PC-3 (cell line): ENCODE data around the gene DGKI.

ENCODE experiments used
- EZH2phosphoT487 ChIP-seq: fragments of 300-600 bp; sonication (generic); IDR thresholded peaks from 2 replicates; pipeline ENCODE4 v1.6.1; 2018; ENCODE audit warnings: mild to moderate bottlenecking, antibody characterized with exemption, low read length, borderline replicate concordance
- TF ChIP-seq, protein P1 (sequence below): fragments of 300-600 bp; sonication (generic); conservative IDR thresholded peaks from 2 replicates; pipeline ENCODE4 v1.5.1; 2017; ENCODE audit warnings: antibody characterized with exemption, low read depth, mild to moderate bottlenecking, low read length

DNA sequence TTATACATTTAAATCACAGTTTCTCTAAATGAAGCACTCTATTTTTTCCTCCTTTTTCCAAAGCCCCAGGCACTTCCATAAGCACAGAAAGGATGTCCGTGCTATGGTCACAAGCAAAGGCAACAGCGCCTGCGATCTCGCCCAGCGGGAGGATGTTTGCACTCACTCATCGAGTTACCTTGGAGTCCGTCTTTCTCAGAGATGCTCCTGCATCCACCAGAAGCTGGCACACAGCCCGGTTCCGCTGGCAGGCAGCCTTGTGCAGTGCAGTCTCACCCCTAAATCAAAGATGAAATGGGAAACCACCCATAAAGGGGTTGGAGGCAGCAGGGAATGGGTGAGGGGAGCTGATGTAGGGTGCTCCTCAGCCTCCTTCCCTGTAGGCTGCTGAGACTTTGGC lies 451.4 kb downstream of the DGKI start:
- TF ChIP-seq, protein P1, sequence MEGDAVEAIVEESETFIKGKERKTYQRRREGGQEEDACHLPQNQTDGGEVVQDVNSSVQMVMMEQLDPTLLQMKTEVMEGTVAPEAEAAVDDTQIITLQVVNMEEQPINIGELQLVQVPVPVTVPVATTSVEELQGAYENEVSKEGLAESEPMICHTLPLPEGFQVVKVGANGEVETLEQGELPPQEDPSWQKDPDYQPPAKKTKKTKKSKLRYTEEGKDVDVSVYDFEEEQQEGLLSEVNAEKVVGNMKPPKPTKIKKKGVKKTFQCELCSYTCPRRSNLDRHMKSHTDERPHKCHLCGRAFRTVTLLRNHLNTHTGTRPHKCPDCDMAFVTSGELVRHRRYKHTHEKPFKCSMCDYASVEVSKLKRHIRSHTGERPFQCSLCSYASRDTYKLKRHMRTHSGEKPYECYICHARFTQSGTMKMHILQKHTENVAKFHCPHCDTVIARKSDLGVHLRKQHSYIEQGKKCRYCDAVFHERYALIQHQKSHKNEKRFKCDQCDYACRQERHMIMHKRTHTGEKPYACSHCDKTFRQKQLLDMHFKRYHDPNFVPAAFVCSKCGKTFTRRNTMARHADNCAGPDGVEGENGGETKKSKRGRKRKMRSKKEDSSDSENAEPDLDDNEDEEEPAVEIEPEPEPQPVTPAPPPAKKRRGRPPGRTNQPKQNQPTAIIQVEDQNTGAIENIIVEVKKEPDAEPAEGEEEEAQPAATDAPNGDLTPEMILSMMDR: no peak
- TF ChIP-seq EZH2phosphoT487: no peak
